Neuron (in vitro differentiated cells): Measurements from ENCODE around the gene CAPN14.

ENCODE experiments used
- H2AFZ ChIP-seq: one replicate; pipeline ENCODE4 v1.6.1; 2013; ENCODE audit warnings: low read depth, mild to moderate bottlenecking, inconsistent platforms, low read length, moderate library complexity
- H3K27me3 ChIP-seq: one replicate; pipeline ENCODE4 v1.6.1; 2013; ENCODE audit warnings: low read length; ENCODE audit not compliant: insufficient read depth
- H3K36me3 ChIP-seq: one replicate; pipeline ENCODE4 v1.6.1; 2013; ENCODE audit warnings: low read length; ENCODE audit not compliant: insufficient read depth
- H3K4me1 ChIP-seq: one replicate; pipeline ENCODE4 v1.6.1; 2013; ENCODE audit warnings: low read length; ENCODE audit not compliant: insufficient read depth
- H3K4me3 ChIP-seq: 2 replicates; pipeline ENCODE4 v1.5.1; 2013; ENCODE audit warnings: mild to moderate bottlenecking, low read length, moderate library complexity
- H3K9me3 ChIP-seq: one replicate; pipeline ENCODE4 v1.6.1; 2013; ENCODE audit warnings: low read length

Gene CAPN14

GRCh38 chr2:31251851-31252250, 34.5 kb upstream of the CAPN14 start:
- H3K36me3 ChIP-seq: no peaks in the 10 kb centered on the region
- no peak overlapping the region for H3K4me3 ChIP-seq
- H3K9me3 ChIP-seq: no peaks in the 10 kb centered on the region
- H2AFZ ChIP-seq: no peak overlapping the region
- H3K27me3 ChIP-seq: no peaks in the 10 kb centered on the region
- H3K4me1 ChIP-seq: no peaks in the 10 kb centered on the region

GRCh38 chr2:31251018-31251417, 33.7 kb upstream of the CAPN14 start:
- Histone ChIP-seq H3K36me3 (no peaks in the 10 kb centered on the region), H3K4me1 (no peaks in the 10 kb centered on the region)

GRCh38 chr2:31249009-31249690, 31.8 kb upstream of the CAPN14 start:
- no peaks in the 10 kb centered on the region for H3K4me1 ChIP-seq
- no peaks in the 10 kb centered on the region for H3K9me3 ChIP-seq
- H3K36me3 ChIP-seq: no peaks in the 10 kb centered on the region
- H3K27me3 ChIP-seq: no peaks in the 10 kb centered on the region
- H3K4me3 ChIP-seq: no peak overlapping the region
- H2AFZ ChIP-seq: no peak overlapping the region

More at GRCh38 chr2:31251018-31251417, 33.7 kb upstream of the CAPN14 start:
- no peak overlapping the region for H2AFZ ChIP-seq
- no peaks in the 10 kb centered on the region for H3K9me3 ChIP-seq
- H3K27me3 ChIP-seq: no peaks in the 10 kb centered on the region
- H3K4me3 ChIP-seq: no peak overlapping the region

- no peak overlapping the region for H3K4me3 ChIP-seq
- H3K27me3 ChIP-seq: no peaks in the 10 kb centered on the region
- H3K9me3 ChIP-seq: no peaks in the 10 kb centered on the region
- H3K36me3 ChIP-seq: no peaks in the 10 kb centered on the region
- H2AFZ ChIP-seq: no peak overlapping the region
- no peaks in the 10 kb centered on the region for H3K4me1 ChIP-seq
Observed at GRCh38 chr2:31248139-31248538, 30.8 kb upstream of the CAPN14 start.

- Histone ChIP-seq H3K27me3 (no peaks in the 10 kb centered on the region), H3K9me3 (no peaks in the 10 kb centered on the region), H2AFZ (no peak overlapping the region), H3K4me3 (no peak overlapping the region), H3K36me3 (no peaks in the 10 kb centered on the region), H3K4me1 (no peaks in the 10 kb centered on the region)
Observed at GRCh38 chr2:31247711-31248110, 30.4 kb upstream of the CAPN14 start.

GRCh38 chr2:31246184-31246852, 29.0 kb upstream of the CAPN14 start:
- Histone ChIP-seq H3K4me3 (no peak overlapping the region), H2AFZ (no peak overlapping the region), H3K4me1 (no peaks in the 10 kb centered on the region), H3K9me3 (no peaks in the 10 kb centered on the region), H3K36me3 (no peaks in the 10 kb centered on the region), H3K27me3 (no peaks in the 10 kb centered on the region)

GRCh38 chr2:31244101-31244500, 26.8 kb upstream of the CAPN14 start:
- Histone ChIP-seq H3K9me3 (no peaks in the 10 kb centered on the region), H3K4me3 (no peak overlapping the region), H3K4me1 (no peaks in the 10 kb centered on the region), H3K36me3 (no peaks in the 10 kb centered on the region), H2AFZ (no peak overlapping the region), H3K27me3 (no peaks in the 10 kb centered on the region)

GRCh38 chr2:31243053-31243452, 25.7 kb upstream of the CAPN14 start:
- Histone ChIP-seq H3K27me3 (no peaks in the 10 kb centered on the region), H3K9me3 (no peaks in the 10 kb centered on the region), H2AFZ (no peak overlapping the region), H3K36me3 (no peaks in the 10 kb centered on the region), H3K4me3 (no peak overlapping the region), H3K4me1 (no peaks in the 10 kb centered on the region)

- Histone ChIP-seq H3K27me3 (no peaks in the 10 kb centered on the region), H3K4me3 (no peak overlapping the region), H2AFZ (no peak overlapping the region), H3K9me3 (no peaks in the 10 kb centered on the region), H3K36me3 (no peaks in the 10 kb centered on the region), H3K4me1 (no peaks in the 10 kb centered on the region)
Observed at GRCh38 chr2:31241625-31242270, 24.4 kb upstream of the CAPN14 start.

GRCh38 chr2:31240381-31241365, 23.4 kb upstream of the CAPN14 start:
- Histone ChIP-seq H2AFZ (no peak overlapping the region), H3K4me3 (no peak overlapping the region), H3K4me1 (no peaks in the 10 kb centered on the region), H3K9me3 (no peaks in the 10 kb centered on the region), H3K36me3 (no peaks in the 10 kb centered on the region), H3K27me3 (no peaks in the 10 kb centered on the region)

- H3K4me3 ChIP-seq: no peak overlapping the region
- H2AFZ ChIP-seq: no peak overlapping the region
- H3K27me3 ChIP-seq: no peaks in the 10 kb centered on the region
- peaks cover 3% of the 10 kb centered on the region for H3K4me1 ChIP-seq
- no peaks in the 10 kb centered on the region for H3K36me3 ChIP-seq
- no peaks in the 10 kb centered on the region for H3K9me3 ChIP-seq
Observed at GRCh38 chr2:31239593-31240177, 22.4 kb upstream of the CAPN14 start.

- no peaks in the 10 kb centered on the region for H3K9me3 ChIP-seq
- H2AFZ ChIP-seq: no peak overlapping the region
- no peaks in the 10 kb centered on the region for H3K27me3 ChIP-seq
- H3K4me3 ChIP-seq: no peak overlapping the region
- peaks cover 5% of the 10 kb centered on the region for H3K4me1 ChIP-seq
- no peaks in the 10 kb centered on the region for H3K36me3 ChIP-seq
Observed at GRCh38 chr2:31238906-31239592, 21.7 kb upstream of the CAPN14 start.
